OCI-LY3 (cell line): Measurements from ENCODE around the gene ACYP1.

Experiments used
- CTCF ChIP-seq: fragments of 200-600, 300-600 bp; sonication (generic); IDR thresholded peaks from 2 replicates; pipeline ENCODE4 v1.5.1; 2014; ENCODE audit warnings: antibody characterized with exemption, low read length, low read depth
- EZH2phosphoT487 ChIP-seq: fragments of 200-600 bp; shearing (Covaris generic); IDR thresholded peaks from 2 replicates; pipeline ENCODE4 v1.6.1; 2018; ENCODE audit warnings: antibody characterized with exemption, mixed run types, low read depth

GRCh38 chr14:75044752-75045151, 19.1 kb downstream of the ACYP1 start:
- no peak for TF ChIP-seq CTCF
- no peak for TF ChIP-seq EZH2phosphoT487
